HG02678 (cell line): Measurements from ENCODE around the gene INHA.

Experiments used
- ATAC-seq: cut with Tn5 transposase; IDR thresholded peaks from one replicate; pipeline ENCODE4 v1.9.1; 2021; ENCODE audit warnings: mild to moderate bottlenecking, moderate library complexity; ENCODE audit not compliant: unreplicated experiment

Gene INHA, protein sequence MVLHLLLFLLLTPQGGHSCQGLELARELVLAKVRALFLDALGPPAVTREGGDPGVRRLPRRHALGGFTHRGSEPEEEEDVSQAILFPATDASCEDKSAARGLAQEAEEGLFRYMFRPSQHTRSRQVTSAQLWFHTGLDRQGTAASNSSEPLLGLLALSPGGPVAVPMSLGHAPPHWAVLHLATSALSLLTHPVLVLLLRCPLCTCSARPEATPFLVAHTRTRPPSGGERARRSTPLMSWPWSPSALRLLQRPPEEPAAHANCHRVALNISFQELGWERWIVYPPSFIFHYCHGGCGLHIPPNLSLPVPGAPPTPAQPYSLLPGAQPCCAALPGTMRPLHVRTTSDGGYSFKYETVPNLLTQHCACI

GRCh38 chr2:219572237-219573001 is at the start of gene INHA:
Gene INHA, plus strand, starts transcription at chr2:219572310. Its CDS starts 65 bp downstream, at chr2:219572375.
- no peak for ATAC-seq

GRCh38 chr2:219523031-219523671 is 49.0 kb upstream of the INHA start:
- ATAC-seq = no peak

DNA sequence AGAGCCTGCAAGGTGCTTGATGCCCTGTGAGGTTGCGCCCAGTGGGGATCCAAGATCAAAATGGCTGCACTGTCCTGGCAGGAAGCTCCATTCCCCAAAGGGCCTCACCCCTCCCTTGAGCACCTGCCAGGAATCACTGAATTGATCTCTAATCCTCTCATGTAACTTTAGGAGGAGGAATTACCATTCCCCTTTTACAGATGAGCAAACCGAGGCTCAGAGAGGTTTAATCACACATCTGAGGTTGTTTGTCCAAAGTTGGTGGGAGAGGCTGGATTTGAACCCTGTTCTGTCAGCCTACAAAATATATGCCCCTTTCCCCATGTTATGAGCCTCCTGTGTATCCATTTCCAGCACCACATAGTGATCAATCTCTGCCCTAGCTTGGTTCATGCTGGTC is 47.3 kb upstream of the INHA start:
- no peak for ATAC-seq

DNA sequence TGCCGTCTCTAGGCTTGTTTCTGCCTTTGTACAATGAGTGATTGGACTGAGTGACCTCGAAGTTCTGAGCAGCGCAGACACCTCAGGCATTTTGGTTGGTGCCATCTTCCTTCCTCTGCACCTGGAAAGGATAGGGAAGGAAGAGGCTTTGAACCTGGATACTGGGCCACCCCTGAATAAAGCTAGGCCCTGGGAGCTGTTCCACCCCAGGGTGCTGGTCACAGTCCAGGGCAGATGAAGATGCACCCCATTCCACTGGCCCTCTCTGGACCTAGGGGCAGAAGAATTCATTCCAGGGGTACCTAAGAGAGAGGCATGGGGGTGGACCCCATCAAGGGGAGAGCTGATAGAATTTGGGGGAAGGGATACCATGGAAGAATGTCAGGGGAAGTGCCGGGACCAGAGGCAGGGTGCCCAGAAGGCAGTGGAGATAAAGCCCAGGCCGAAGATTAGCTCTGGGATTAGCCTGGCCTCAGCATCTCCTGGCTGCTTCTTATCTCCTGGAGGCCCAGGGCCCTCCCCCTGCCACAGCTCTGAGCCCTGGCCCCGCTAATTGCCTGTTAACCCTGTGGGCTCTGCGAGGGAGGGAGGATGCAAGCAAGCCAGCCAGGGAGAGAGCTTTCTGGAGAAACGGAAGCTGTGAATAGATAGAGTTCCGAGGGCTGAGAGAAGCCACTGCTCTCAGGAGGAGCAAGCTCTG is 46.4 kb upstream of the INHA start:
- ATAC-seq = no peak

- ATAC-seq = no peak
These were observed 45.6 kb upstream of the INHA start for GRCh38 chr2:219526320-219527075.

GRCh38 chr2:219527076-219527394 is 45.1 kb upstream of the INHA start:
- ATAC-seq = no peak

GRCh38 chr2:219527472-219527871 is 44.6 kb upstream of the INHA start:
- ATAC-seq = no peak

- peak; percentile 88 for ATAC-seq
These were observed 41.8 kb upstream of the INHA start for GRCh38 chr2:219530048-219530963.

- no peak for ATAC-seq
These were observed 40.3 kb upstream of the INHA start for GRCh38 chr2:219531639-219532377.

DNA sequence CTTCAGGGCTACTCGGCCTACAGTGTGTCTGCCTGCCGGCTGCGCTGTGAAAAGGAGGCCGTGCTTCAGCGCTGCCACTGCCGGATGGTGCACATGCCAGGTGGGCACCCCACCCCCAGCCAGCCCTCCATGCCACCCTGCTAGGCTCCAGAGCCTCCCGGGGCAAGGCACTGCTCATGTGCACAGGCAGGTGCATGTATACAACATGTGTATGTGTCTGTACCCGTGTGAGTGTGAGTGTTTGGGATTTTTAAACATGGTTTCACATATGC is 39.8 kb upstream of the INHA start:
- no peak for ATAC-seq

GRCh38 chr2:219533930-219534661 is 38.0 kb upstream of the INHA start:
- no peak for ATAC-seq

- ATAC-seq = no peak
These were observed 35.7 kb upstream of the INHA start for GRCh38 chr2:219536425-219536824.

DNA sequence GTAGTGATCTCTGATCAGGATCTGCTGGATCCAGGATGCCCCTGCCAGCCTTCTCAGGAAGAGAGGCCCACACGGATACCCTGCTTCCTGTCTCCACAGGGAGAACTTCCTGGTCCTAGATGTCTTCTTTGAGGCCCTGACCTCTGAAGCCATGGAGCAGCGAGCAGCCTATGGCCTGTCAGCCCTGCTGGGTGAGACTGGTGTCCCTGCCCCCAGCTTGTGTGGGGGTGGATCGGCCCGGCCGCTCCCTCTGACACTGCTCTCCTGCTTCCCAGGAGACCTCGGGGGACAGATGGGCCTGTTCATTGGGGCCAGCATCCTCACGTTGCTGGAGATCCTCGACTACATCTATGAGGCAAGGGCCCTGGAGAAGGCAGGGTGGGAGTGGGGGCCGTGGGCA is 35.1 kb upstream of the INHA start:
- no peak for ATAC-seq

GRCh38 chr2:219537657-219538488 is 34.2 kb upstream of the INHA start:
- ATAC-seq = no peak

DNA sequence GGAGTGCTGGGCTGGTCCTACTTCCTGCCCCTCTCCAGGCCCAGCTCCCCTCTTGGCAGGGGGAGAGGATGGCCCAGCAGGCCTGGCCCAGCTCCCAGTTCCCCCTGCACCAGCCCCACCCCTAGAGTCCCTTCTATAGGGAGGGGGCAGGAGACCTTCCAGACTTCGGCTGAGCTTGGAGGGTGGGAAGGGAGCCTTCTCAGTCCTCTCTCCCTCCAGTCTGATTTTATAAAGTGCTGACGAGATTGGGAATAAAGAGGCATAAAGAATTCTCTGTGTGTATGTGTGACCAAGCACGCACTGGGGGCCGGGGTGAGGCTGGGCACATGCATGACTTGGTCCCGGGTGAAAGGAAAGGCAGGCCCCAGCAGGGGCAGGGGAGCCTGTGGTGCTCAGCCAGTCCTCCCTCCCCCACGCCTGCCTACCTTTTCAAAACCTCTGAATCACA is 33.6 kb upstream of the INHA start:
- ATAC-seq = no peak

GRCh38 chr2:219538956-219539788 is 32.9 kb upstream of the INHA start:
- ATAC-seq = no peak
